Endodermal cell (in vitro differentiated cells): Measurements from ENCODE around the gene LGMN. TPM values are rescaled to one million over a fixed set of nuclear protein-coding genes. Genes with fewer than 3 reads are reported as not detected.
"Not testable (repeated sequence)": the region's sequence is repeated elsewhere in the genome, so short reads cannot be mapped to it uniquely, and the experiment has no call there.

ENCODE experiments used
- DNase-seq: peaks from one replicate; pipeline ENCODE4 v3.0.0-alpha.2; 2017
- H3K27ac ChIP-seq: 2 replicates; pipeline ENCODE4 v1.5.1; 2013; ENCODE audit warnings: mild to moderate bottlenecking, low read depth, low read length, moderate library complexity
- H3K27me3 ChIP-seq: 2 replicates; pipeline ENCODE4 v1.6.1; 2013; ENCODE audit warnings: mild to moderate bottlenecking, low read length, moderate library complexity; ENCODE audit not compliant: insufficient read depth, control insufficient read depth, poor library complexity, severe bottlenecking
- H3K36me3 ChIP-seq: 2 replicates; pipeline ENCODE4 v1.7.0; 2013; ENCODE audit warnings: mild to moderate bottlenecking, low read length, moderate library complexity; ENCODE audit not compliant: control insufficient read depth, insufficient read depth
- H3K4me1 ChIP-seq: one replicate; pipeline ENCODE4 v1.7.0; 2013; ENCODE audit warnings: low read length; ENCODE audit not compliant: control insufficient read depth, insufficient read depth
- H3K4me3 ChIP-seq: 2 replicates; pipeline ENCODE4 v1.5.1; 2013; ENCODE audit warnings: mild to moderate bottlenecking, low read length, moderate library complexity
- H3K9ac ChIP-seq: 2 replicates; pipeline ENCODE4 v1.6.1; 2013; ENCODE audit warnings: mild to moderate bottlenecking, low read length, moderate library complexity; ENCODE audit not compliant: poor library complexity, severe bottlenecking; ENCODE audit errors: extremely low read depth
- H3K9me3 ChIP-seq: 2 replicates; pipeline ENCODE4 v1.6.1; 2013; ENCODE audit warnings: mild to moderate bottlenecking, low read length, moderate library complexity; ENCODE audit not compliant: control insufficient read depth
- H3K27ac Mint-ChIP-seq: 2 replicates; pipeline ENCODE4 v1.8.0; 2020; ENCODE audit warnings: mixed read lengths
- H3K27me3 Mint-ChIP-seq: 2 replicates; pipeline ENCODE4 v1.8.0; 2021; ENCODE audit warnings: mild to moderate bottlenecking, mixed read lengths; ENCODE audit not compliant: insufficient read depth
- H3K36me3 Mint-ChIP-seq: 2 replicates; pipeline ENCODE4 v1.8.0; 2020; ENCODE audit warnings: low read depth, mixed read lengths
- H3K4me1 Mint-ChIP-seq: 2 replicates; pipeline ENCODE4 v1.8.0; 2020; ENCODE audit warnings: mixed read lengths
- H3K4me3 Mint-ChIP-seq: 2 replicates; pipeline ENCODE4 v1.8.0; 2020; ENCODE audit warnings: mild to moderate bottlenecking, moderate library complexity, mixed read lengths
- H3K9me3 Mint-ChIP-seq: 2 replicates; pipeline ENCODE4 v1.8.0; 2020; ENCODE audit warnings: mild to moderate bottlenecking, mixed read lengths
- WGBS, 2 experiments: methylation state at CpG; one replicate each; pipeline versions ENCODE4 v1.1.5 to v1.1.7; 2013; ENCODE audit warnings: missing lambda C conversion rate in 2 of 2, mixed read lengths in 1 of 2; ENCODE audit not compliant: insufficient coverage in 1 of 2, insufficient read length in 1 of 2; 5-methylcytosine and 5-hydroxymethylcytosine counted together
- total RNA-seq, 2 donors: library from RNA; stranded (reverse); fragmentation: NEBNext Ultra II Directional in 1 of 2; extraction: Animal tissue kit (Norgen Biotek cat#: 25700) in 1 of 2; gene quantifications; 2 replicates in 1 of 2; 3 replicates in 1 of 2; pipeline ENCODE4 v1.2.1, GENCODE V29; 2021
- TF ChIP-seq, protein P1 (sequence below): fragments of 200-600 bp; sonication (generic); conservative IDR thresholded peaks from 2 replicates; pipeline ENCODE4 v1.5.0; 2021; ENCODE audit warnings: antibody characterized with exemption, mild to moderate bottlenecking

Gene LGMN
- total RNA-seq, 2 donors from 2014 or later: 61.4 to 87.2 TPM

GRCh38 chr14:92774572-92774971 lies 26.1 kb upstream of the LGMN start:
- H3K4me1 ChIP-seq: no peaks in the 10 kb centered on the region
- H3K4me3 Mint-ChIP-seq: no peak overlapping the region
- 85% methylated on average over 7 to 8 of the region's 8 CpGs for whole genome bisulfite sequencing, 2 experiments
- peaks cover 2% of the 10 kb centered on the region for H3K27me3 Mint-ChIP-seq
- H3K9me3 Mint-ChIP-seq: no peaks in the 10 kb centered on the region
- TF ChIP-seq, protein P1, sequence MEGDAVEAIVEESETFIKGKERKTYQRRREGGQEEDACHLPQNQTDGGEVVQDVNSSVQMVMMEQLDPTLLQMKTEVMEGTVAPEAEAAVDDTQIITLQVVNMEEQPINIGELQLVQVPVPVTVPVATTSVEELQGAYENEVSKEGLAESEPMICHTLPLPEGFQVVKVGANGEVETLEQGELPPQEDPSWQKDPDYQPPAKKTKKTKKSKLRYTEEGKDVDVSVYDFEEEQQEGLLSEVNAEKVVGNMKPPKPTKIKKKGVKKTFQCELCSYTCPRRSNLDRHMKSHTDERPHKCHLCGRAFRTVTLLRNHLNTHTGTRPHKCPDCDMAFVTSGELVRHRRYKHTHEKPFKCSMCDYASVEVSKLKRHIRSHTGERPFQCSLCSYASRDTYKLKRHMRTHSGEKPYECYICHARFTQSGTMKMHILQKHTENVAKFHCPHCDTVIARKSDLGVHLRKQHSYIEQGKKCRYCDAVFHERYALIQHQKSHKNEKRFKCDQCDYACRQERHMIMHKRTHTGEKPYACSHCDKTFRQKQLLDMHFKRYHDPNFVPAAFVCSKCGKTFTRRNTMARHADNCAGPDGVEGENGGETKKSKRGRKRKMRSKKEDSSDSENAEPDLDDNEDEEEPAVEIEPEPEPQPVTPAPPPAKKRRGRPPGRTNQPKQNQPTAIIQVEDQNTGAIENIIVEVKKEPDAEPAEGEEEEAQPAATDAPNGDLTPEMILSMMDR: no peak
- H3K4me3 ChIP-seq: no peak overlapping the region
- H3K36me3 Mint-ChIP-seq: no peaks in the 10 kb centered on the region
- H3K27ac Mint-ChIP-seq: no peak overlapping the region
- no peaks in the 10 kb centered on the region for H3K4me1 Mint-ChIP-seq
- no peaks in the 10 kb centered on the region for H3K36me3 ChIP-seq
- no peak for DNase-seq
- H3K27ac ChIP-seq: no peak overlapping the region
- H3K9ac ChIP-seq: no peak overlapping the region
- H3K9me3 ChIP-seq: no peaks in the 10 kb centered on the region
- H3K27me3 ChIP-seq: no peaks in the 10 kb centered on the region

DNA sequence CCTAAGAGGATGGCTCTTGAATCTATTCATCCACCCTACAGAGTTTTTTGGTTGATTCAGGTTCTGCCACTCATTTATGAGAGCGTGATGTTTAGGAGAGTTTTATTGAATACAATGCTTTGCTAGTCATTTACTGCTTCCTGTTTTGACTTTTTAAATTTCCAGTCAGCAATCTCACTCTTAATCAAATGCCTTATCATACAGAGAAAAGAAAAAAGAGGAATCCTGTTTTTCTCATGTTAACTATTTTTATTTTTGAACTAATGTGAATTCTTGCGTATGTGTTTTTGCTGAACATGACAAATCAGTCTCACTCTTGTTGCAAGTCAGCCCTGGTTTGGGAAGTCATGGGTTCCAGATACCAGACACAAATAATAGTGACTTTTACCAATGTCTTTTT lies 22.1 kb upstream of the LGMN start:
- Histone ChIP-seq H3K36me3 (no peaks in the 10 kb centered on the region), H3K4me3 (no peak overlapping the region), H3K9me3 (no peaks in the 10 kb centered on the region), H3K27ac (no peak overlapping the region), H3K27me3 (no peaks in the 10 kb centered on the region), H3K4me1 (no peaks in the 10 kb centered on the region), H3K9ac (no peak overlapping the region)
- no peak for DNase-seq
- H3K4me3 Mint-ChIP-seq: no peak overlapping the region
- TF ChIP-seq, protein P1: no peak
- WGBS, 2 experiments: 92% methylated on average over 2 of the region's 2 CpGs; no CpG with 5 or more reads in 1 of the 2 experiments
- H3K4me1 Mint-ChIP-seq: no peaks in the 10 kb centered on the region
- H3K27ac Mint-ChIP-seq: no peak overlapping the region
- peaks cover 4% of the 10 kb centered on the region for H3K27me3 Mint-ChIP-seq
- no peaks in the 10 kb centered on the region for H3K9me3 Mint-ChIP-seq
- no peaks in the 10 kb centered on the region for H3K36me3 Mint-ChIP-seq

- Mint-ChIP-seq H3K27ac (no peak overlapping the region), H3K27me3 (peaks cover 4% of the 10 kb centered on the region), H3K4me3 (no peak overlapping the region), H3K36me3 (no peaks in the 10 kb centered on the region), H3K9me3 (no peaks in the 10 kb centered on the region), H3K4me1 (no peaks in the 10 kb centered on the region)
- Histone ChIP-seq H3K9ac (no peak overlapping the region), H3K4me1 (no peaks in the 10 kb centered on the region), H3K27ac (no peak overlapping the region), H3K9me3 (no peaks in the 10 kb centered on the region), H3K36me3 (no peaks in the 10 kb centered on the region), H3K4me3 (no peak overlapping the region), H3K27me3 (no peaks in the 10 kb centered on the region)
- TF ChIP-seq, protein P1: no peak
- DNase-seq: no peak
- WGBS, 2 experiments: 85 to 94% methylated on average over 3 to 5 of the region's 5 CpGs
These were observed 20.4 kb upstream of the LGMN start for GRCh38 chr14:92768795-92769194.

GRCh38 chr14:92768236-92768635 lies 19.8 kb upstream of the LGMN start:
- H3K4me3 Mint-ChIP-seq, H3K4me3 ChIP-seq, H3K4me1 Mint-ChIP-seq, DNase-seq, H3K27me3 Mint-ChIP-seq, H3K9me3 ChIP-seq, H3K36me3 Mint-ChIP-seq, H3K27ac ChIP-seq, H3K27ac Mint-ChIP-seq, H3K4me1 ChIP-seq, H3K9ac ChIP-seq, H3K36me3 ChIP-seq, H3K27me3 ChIP-seq, H3K9me3 Mint-ChIP-seq: not testable (repeated sequence)
- 100% methylated on average over 1 of the region's 1 CpG for WGBS, 2 experiments

GRCh38 chr14:92763666-92764631 lies 15.5 kb upstream of the LGMN start:
- peaks cover 12% of the 10 kb centered on the region for H3K27me3 Mint-ChIP-seq
- H3K9me3 ChIP-seq, H3K27ac ChIP-seq, H3K4me3 Mint-ChIP-seq, DNase-seq, H3K4me1 Mint-ChIP-seq, H3K9ac ChIP-seq, H3K4me3 ChIP-seq, H3K27me3 ChIP-seq, H3K36me3 Mint-ChIP-seq, H3K4me1 ChIP-seq, H3K27ac Mint-ChIP-seq, H3K9me3 Mint-ChIP-seq, H3K36me3 ChIP-seq: not testable (repeated sequence)
- 90 to 92% methylated on average over 2 to 3 of the region's 5 CpGs for WGBS, 2 experiments
